ENCODE results near the gene PHYKPL. TPM values are rescaled to one million over a fixed set of nuclear protein-coding genes. Genes with fewer than 3 reads are reported as not detected.

PHYKPL gene
- total RNA-seq, 1 experiment from 2014 or later, result 48.8 TPM

DNA sequence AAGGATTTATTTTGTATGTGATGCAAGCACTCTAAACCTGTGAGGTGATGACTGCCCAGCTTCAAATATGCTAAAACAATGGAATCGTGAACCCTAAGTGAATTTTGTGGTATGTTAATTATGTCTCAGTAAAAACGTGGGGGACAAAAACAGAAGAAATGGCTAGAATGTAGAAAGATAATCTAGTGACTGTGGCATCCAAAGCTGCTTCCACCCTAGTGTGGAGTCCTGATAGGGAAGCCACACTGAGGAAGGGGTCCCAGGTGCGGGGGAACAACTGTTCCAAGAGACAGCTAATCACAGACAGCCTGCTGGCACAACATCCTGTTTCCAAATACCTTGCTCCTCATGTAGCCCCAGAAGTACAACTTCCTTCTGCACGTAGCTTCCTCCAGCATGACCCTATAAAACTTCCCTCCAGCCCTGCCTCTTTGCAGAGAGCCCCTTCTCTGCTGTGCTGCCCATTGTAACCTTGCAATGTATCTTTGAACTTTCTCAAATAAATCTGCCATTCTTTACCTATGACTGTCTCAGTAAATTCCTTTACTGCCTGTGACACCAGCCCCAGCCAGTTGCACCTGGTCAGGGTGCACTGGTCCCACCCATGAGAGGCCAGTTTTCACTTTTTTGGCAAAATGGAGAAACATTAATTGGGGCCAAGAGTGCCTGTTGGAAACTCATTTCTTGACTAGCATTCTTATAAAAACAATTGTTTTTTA is 50.3 kb downstream of the PHYKPL start:
- no peak overlapping the region for H2BK20ac ChIP-seq (ENCODE audit: low read depth, low read length, poor library complexity, severe bottlenecking)
- peaks cover 6% of the 10 kb centered on the region; the same call in 1 of the 2 replicates for H3K4me1 ChIP-seq (ENCODE audit: insufficient read depth, low read length)
- H4K8ac ChIP-seq (replicated peaks; ENCODE audit: insufficient read length, low read depth, low read length), result no peak overlapping the region
- peak overlapping the region; percentile 65 to 95 (median 94); a peak in 6 of 7 replicates for H3K27ac Mint-ChIP-seq
- H2BK15ac ChIP-seq (ENCODE audit: low read depth, low read length), result no peak overlapping the region
- H2AFZ ChIP-seq (ENCODE audit: low read length), result no peak overlapping the region
- peaks cover 0 to 9% (median 8%) of the 10 kb centered on the region in 3 experiments; a peak in 5 of 7 replicates for H3K36me3 Mint-ChIP-seq (ENCODE audit: insufficient read depth in 1 of 3, low read depth in 3 of 3)
- H3K4ac ChIP-seq (ENCODE audit: low read depth, low read length), result no peak overlapping the region
- no peak overlapping the region for H3K4me2 ChIP-seq (ENCODE audit: insufficient read depth, insufficient read length, low read length)
- H3K56ac ChIP-seq (ENCODE audit: insufficient read length, low read depth, low read length), result no peak overlapping the region
- H2AK5ac ChIP-seq (ENCODE audit: insufficient read length, low read length), result no peak overlapping the region
- no peak overlapping the region for H4K91ac ChIP-seq (ENCODE audit: insufficient read length, low read depth, low read length)
- peak; percentile 55 for DNase-seq
- no peaks in the 10 kb centered on the region for H3K9me3 ChIP-seq (ENCODE audit: control insufficient read depth, low read depth, low read length)
- H3K23me2 ChIP-seq (ENCODE audit: insufficient read length, low read depth, low read length, poor library complexity, severe bottlenecking), result no peaks in the 10 kb centered on the region
- no peak overlapping the region for H3K23ac ChIP-seq (ENCODE audit: insufficient read length, low read depth, low read length)
- H3K9me3 Mint-ChIP-seq, result peaks cover 5 to 9% of the 10 kb centered on the region in 2 experiments
- no peaks in the 10 kb centered on the region for H3K79me2 ChIP-seq (ENCODE audit: insufficient read depth, low read length)
- no peak overlapping the region for H2BK5ac ChIP-seq (ENCODE audit: insufficient read length, low read length)
- peak overlapping the region in 1 of 2 experiments; percentile 52; a peak in 1 of 5 replicates for H3K4me3 Mint-ChIP-seq
- H4K20me1 ChIP-seq (ENCODE audit: control insufficient read depth, insufficient read depth, insufficient read length), result peaks cover 3% of the 10 kb centered on the region
- H3K27me3 Mint-ChIP-seq (ENCODE audit: low read depth), result no peaks in the 10 kb centered on the region
- no peaks in the 10 kb centered on the region for H3K27me3 ChIP-seq (ENCODE audit: insufficient read depth, low read length)
- H3K79me1 ChIP-seq (ENCODE audit: insufficient read depth, low read depth, low read length, poor library complexity, severe bottlenecking), result no peaks in the 10 kb centered on the region
- no peak overlapping the region for H4K5ac ChIP-seq (ENCODE audit: insufficient read length, low read depth, low read length)
- H3K18ac ChIP-seq (ENCODE audit: insufficient read length, low read depth, low read length), result no peak overlapping the region
- H2BK120ac ChIP-seq (ENCODE audit: low read depth, low read length, poor library complexity, severe bottlenecking), result no peak overlapping the region
- H3T11ph ChIP-seq (ENCODE audit: low read length), result no peak overlapping the region
- peaks cover 31 to 32% of the 10 kb centered on the region in 2 experiments for H3K4me1 Mint-ChIP-seq
- no peak overlapping the region for H3K9ac ChIP-seq (ENCODE audit: extremely low read depth, insufficient read length, low read length)
- TF ChIP-seq, protein P1, sequence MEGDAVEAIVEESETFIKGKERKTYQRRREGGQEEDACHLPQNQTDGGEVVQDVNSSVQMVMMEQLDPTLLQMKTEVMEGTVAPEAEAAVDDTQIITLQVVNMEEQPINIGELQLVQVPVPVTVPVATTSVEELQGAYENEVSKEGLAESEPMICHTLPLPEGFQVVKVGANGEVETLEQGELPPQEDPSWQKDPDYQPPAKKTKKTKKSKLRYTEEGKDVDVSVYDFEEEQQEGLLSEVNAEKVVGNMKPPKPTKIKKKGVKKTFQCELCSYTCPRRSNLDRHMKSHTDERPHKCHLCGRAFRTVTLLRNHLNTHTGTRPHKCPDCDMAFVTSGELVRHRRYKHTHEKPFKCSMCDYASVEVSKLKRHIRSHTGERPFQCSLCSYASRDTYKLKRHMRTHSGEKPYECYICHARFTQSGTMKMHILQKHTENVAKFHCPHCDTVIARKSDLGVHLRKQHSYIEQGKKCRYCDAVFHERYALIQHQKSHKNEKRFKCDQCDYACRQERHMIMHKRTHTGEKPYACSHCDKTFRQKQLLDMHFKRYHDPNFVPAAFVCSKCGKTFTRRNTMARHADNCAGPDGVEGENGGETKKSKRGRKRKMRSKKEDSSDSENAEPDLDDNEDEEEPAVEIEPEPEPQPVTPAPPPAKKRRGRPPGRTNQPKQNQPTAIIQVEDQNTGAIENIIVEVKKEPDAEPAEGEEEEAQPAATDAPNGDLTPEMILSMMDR (conservative IDR thresholded peaks at IDR 0.05), result no peak
- no peak overlapping the region for H2BK12ac ChIP-seq (ENCODE audit: insufficient read length, low read depth, low read length)
- H3K27ac ChIP-seq (ENCODE audit: insufficient read length, low read depth, low read length), result no peak overlapping the region
- H3K14ac ChIP-seq (ENCODE audit: insufficient read depth, low read length), result no peak overlapping the region
- no CpG with 5 or more reads among the region's 4 CpGs for whole genome bisulfite sequencing (ENCODE audit: extremely low coverage, insufficient read length, low lambda C conversion rate)
